WTC11 (cell line): ENCODE data around the gene PALM2AKAP2.

Source experiments
- MAX ChIP-seq: sonication (generic); formaldehyde crosslinking; IDR thresholded peaks from 2 replicates; pipeline ENCODE4 v1.8.0; 2022; ENCODE audit warnings: mild to moderate bottlenecking, missing genetic modification reagents
- NR3C1 ChIP-seq: sonication (generic); formaldehyde crosslinking; conservative IDR thresholded peaks from 2 replicates; pipeline ENCODE4 v1.8.1; 2023; ENCODE audit warnings: low read depth, mild to moderate bottlenecking, missing genetic modification reagents
- TCF7 ChIP-seq: sonication (generic); formaldehyde crosslinking; IDR thresholded peaks from 2 replicates; pipeline ENCODE4 v1.8.0; 2022; ENCODE audit warnings: mild to moderate bottlenecking, low read depth, missing genetic modification reagents, moderate library complexity
- TEAD1 ChIP-seq: sonication (generic); formaldehyde crosslinking; IDR thresholded peaks from 2 replicates; pipeline ENCODE4 v1.8.0; 2022; ENCODE audit warnings: mild to moderate bottlenecking, missing genetic modification reagents
- ZNF416 ChIP-seq: fragments of 250-450 bp; sonication (Bioruptor Pico); IDR thresholded peaks from 2 replicates; pipeline ENCODE4 v1.9.0; 2021; ENCODE audit warnings: mild to moderate bottlenecking, inconsistent platforms
- TF ChIP-seq, protein P1 (sequence below): fragments of 200-600 bp; IDR thresholded peaks from 2 replicates; pipeline ENCODE4 v1.8.0; 2022; ENCODE audit warnings: antibody characterized with exemption

- TF ChIP-seq TCF7 (CRISPR knock-in tag): no peak
- TF ChIP-seq NR3C1 (CRISPR knock-in tag): no peak
- TF ChIP-seq TEAD1: no peak
- TF ChIP-seq, protein P1, sequence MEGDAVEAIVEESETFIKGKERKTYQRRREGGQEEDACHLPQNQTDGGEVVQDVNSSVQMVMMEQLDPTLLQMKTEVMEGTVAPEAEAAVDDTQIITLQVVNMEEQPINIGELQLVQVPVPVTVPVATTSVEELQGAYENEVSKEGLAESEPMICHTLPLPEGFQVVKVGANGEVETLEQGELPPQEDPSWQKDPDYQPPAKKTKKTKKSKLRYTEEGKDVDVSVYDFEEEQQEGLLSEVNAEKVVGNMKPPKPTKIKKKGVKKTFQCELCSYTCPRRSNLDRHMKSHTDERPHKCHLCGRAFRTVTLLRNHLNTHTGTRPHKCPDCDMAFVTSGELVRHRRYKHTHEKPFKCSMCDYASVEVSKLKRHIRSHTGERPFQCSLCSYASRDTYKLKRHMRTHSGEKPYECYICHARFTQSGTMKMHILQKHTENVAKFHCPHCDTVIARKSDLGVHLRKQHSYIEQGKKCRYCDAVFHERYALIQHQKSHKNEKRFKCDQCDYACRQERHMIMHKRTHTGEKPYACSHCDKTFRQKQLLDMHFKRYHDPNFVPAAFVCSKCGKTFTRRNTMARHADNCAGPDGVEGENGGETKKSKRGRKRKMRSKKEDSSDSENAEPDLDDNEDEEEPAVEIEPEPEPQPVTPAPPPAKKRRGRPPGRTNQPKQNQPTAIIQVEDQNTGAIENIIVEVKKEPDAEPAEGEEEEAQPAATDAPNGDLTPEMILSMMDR: no peak
- TF ChIP-seq ZNF416 (CRISPR knock-in tag): no peak
- TF ChIP-seq MAX: no peak
These were observed 8.9 kb upstream of the PALM2AKAP2 start for GRCh38 chr9:109771087-109771486.
